Lung (tissue), 12 donors: ENCODE measurements around the gene ACTL8. TPM values are rescaled to one million over a fixed set of nuclear protein-coding genes. Genes with fewer than 3 reads are reported as not detected.

Experiments used
- ATAC-seq: fragments of 200-7000 bp; cut with Tn5 transposase; one replicate; pipeline ENCODE4 v1.9.1; 2020; ENCODE audit warnings: moderate number of reproducible peaks; ENCODE audit not compliant: insufficient read depth, low FRiP score
- DNase-seq, 3 donors: peaks; one replicate each; pipeline ENCODE4 v3.0.0-alpha.2; 2013 to 2017
- H3K27ac ChIP-seq, 2 donors: one replicate each; pipeline ENCODE4 v1.5.1; 2013; ENCODE audit warnings: mild to moderate bottlenecking in 2 of 2, moderate library complexity in 2 of 2, control low read depth in 1 of 2, inconsistent platforms in 1 of 2, low read depth in 1 of 2, low read length in 1 of 2
- H3K27me3 ChIP-seq, 3 donors: one replicate each; pipeline ENCODE4 v1.5.1; 2013; ENCODE audit warnings: low read length in 2 of 3; ENCODE audit not compliant: control insufficient read depth in 3 of 3, insufficient read depth in 3 of 3
- H3K36me3 ChIP-seq, 4 donors: one replicate each; pipeline ENCODE4 v1.5.1; 2013; ENCODE audit warnings: low read length in 4 of 4, mild to moderate bottlenecking in 1 of 4, moderate library complexity in 1 of 4; ENCODE audit not compliant: control insufficient read depth in 4 of 4, insufficient read depth in 4 of 4
- H3K4me1 ChIP-seq, 5 donors: one replicate each; pipeline ENCODE4 v1.5.1; 2013; ENCODE audit warnings: low read length in 5 of 5, mild to moderate bottlenecking in 2 of 5, moderate library complexity in 1 of 5; ENCODE audit not compliant: control insufficient read depth in 5 of 5, insufficient read depth in 5 of 5
- H3K4me3 ChIP-seq: one replicate; pipeline ENCODE4 v1.5.1; 2013; ENCODE audit warnings: mild to moderate bottlenecking, control low read depth, moderate library complexity
- H3K9ac ChIP-seq, 2 donors: one replicate each; pipeline ENCODE4 v1.5.1; 2013; ENCODE audit warnings: low read length in 2 of 2, control low read depth in 1 of 2; ENCODE audit not compliant: insufficient read depth in 1 of 2
- H3K9me3 ChIP-seq, 4 donors: one replicate each; pipeline ENCODE4 v1.5.1; 2013; ENCODE audit warnings: low read length in 3 of 4, mild to moderate bottlenecking in 1 of 4, moderate library complexity in 1 of 4; ENCODE audit not compliant: control insufficient read depth in 4 of 4, insufficient read depth in 3 of 4
- WGBS, 2 donors: extraction: QIAGEN DNeasy Blood & Tissue Kit; methylation state at CpG; one replicate each; pipeline ENCODE4 v1.1.7; 2013; 5-methylcytosine and 5-hydroxymethylcytosine counted together
- polyA plus RNA-seq, 2 donors: library from polyadenylated mRNA; stranded (reverse); fragments of 200-250 nt; gene quantifications; one replicate each; pipeline ENCODE4 v1.2.1, GENCODE V29; 2013
- total RNA-seq, 2 donors: library from RNA; depleted of rRNA in 1 of 2; stranded (reverse); fragments of >200 nt in 1 of 2; gene quantifications; one replicate each; pipeline ENCODE4 v1.2.1, GENCODE V29; 2014 to 2021
- TF ChIP-seq, protein P1 (sequence below): IDR thresholded peaks from 2 replicates; pipeline ENCODE4 v1.5.1; 2012; ENCODE audit warnings: mild to moderate bottlenecking; ENCODE audit errors: control extremely low read depth, extremely low read depth
- donor health status: control.
- donor health status: control.
- donor health status: Bipolar disorder and iron deficiency.
- donor health status: healthy.
- donor health status: DM: yes; HTN: yes; CAD: no.

The ACTL8 gene
- total and polyA plus RNA-seq, 4 donors, result not detected

GRCh38 chr1:17825273-17826164 lies 70.4 kb downstream of the ACTL8 start:
- 56 to 77% methylated on average over 33 of the region's 33 CpGs for WGBS, 2 donors
- Histone ChIP-seq H3K4me1 (peaks cover 0 to 2% (median 0%) of the 10 kb centered on the region in 5 donors), H3K36me3 (no peaks in the 10 kb centered on the region), H3K9ac (no peak overlapping the region), H3K9me3 (peaks cover 0 to 7% (median 0%) of the 10 kb centered on the region in 4 donors), H3K27me3 (peaks cover 0 to 10% (median 3%) of the 10 kb centered on the region in 3 donors), H3K27ac (no peak overlapping the region), H3K4me3 (no peak overlapping the region)
- TF ChIP-seq, protein P1, sequence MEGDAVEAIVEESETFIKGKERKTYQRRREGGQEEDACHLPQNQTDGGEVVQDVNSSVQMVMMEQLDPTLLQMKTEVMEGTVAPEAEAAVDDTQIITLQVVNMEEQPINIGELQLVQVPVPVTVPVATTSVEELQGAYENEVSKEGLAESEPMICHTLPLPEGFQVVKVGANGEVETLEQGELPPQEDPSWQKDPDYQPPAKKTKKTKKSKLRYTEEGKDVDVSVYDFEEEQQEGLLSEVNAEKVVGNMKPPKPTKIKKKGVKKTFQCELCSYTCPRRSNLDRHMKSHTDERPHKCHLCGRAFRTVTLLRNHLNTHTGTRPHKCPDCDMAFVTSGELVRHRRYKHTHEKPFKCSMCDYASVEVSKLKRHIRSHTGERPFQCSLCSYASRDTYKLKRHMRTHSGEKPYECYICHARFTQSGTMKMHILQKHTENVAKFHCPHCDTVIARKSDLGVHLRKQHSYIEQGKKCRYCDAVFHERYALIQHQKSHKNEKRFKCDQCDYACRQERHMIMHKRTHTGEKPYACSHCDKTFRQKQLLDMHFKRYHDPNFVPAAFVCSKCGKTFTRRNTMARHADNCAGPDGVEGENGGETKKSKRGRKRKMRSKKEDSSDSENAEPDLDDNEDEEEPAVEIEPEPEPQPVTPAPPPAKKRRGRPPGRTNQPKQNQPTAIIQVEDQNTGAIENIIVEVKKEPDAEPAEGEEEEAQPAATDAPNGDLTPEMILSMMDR, result no peak
- no peak for ATAC-seq
- no peak for DNase-seq

GRCh38 chr1:17826165-17826488 lies 71.0 kb downstream of the ACTL8 start:
- peak; percentile 14 to 32 (median 19) for DNase-seq
- Histone ChIP-seq H3K27ac (no peak overlapping the region), H3K27me3 (peaks cover 0 to 15% (median 3%) of the 10 kb centered on the region in 3 donors), H3K9ac (no peak overlapping the region), H3K4me1 (peaks cover 0 to 2% (median 0%) of the 10 kb centered on the region in 5 donors), H3K4me3 (no peak overlapping the region), H3K9me3 (peaks cover 0 to 7% (median 0%) of the 10 kb centered on the region in 4 donors), H3K36me3 (no peaks in the 10 kb centered on the region)
- WGBS, 2 donors, result 29 to 41% methylated on average over 16 of the region's 16 CpGs
- TF ChIP-seq, protein P1, result no peak
- ATAC-seq, result no peak

DNA sequence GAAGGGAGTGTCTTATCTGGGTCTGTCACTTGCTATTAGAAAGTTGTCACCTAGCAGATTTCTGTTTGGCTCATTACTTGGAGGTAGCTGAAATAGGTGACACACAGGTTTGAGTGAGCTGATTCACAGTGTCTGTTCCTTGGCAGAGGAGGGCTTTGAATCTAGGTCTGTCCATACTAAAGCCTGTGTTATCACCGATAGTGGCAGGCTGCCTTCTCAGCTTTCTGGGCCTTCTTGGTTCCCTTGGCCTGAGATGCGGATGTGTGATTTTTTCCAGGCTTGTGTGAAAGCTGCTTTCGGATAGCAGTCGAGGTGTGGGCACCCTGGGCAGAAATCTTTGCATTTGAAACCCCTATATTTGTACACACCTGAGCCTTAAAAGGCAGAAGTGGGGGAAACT lies 73.9 kb downstream of the ACTL8 start:
- Histone ChIP-seq H3K9ac (no peak overlapping the region), H3K9me3 (peaks cover 0 to 5% (median 0%) of the 10 kb centered on the region in 4 donors), H3K27me3 (peaks cover 0 to 11% (median 10%) of the 10 kb centered on the region in 3 donors), H3K4me1 (peaks cover 0 to 2% (median 0%) of the 10 kb centered on the region in 5 donors), H3K27ac (no peak overlapping the region), H3K36me3 (no peaks in the 10 kb centered on the region), H3K4me3 (no peak overlapping the region)
- no peak for DNase-seq
- ATAC-seq, result no peak
- WGBS, 2 donors, result 30 to 43% methylated on average over 4 of the region's 4 CpGs
- TF ChIP-seq, protein P1, result no peak
